ENCODE results near the gene GRID1.

Gene GRID1

GRCh38 chr10:86373828-86374227, 7.2 kb upstream of the GRID1 start:
- CTCF ChIA-PET: no interaction called here
- TF ChIP-seq KLF7 (tag by site-specific recombination; IDR thresholded peaks at IDR 0.05; ENCODE audit: borderline replicate concordance) (no peak), ZSCAN16 (tag by site-specific recombination; IDR thresholded peaks at IDR 0.05) (no peak), ZNF394 (tag by site-specific recombination; IDR thresholded peaks at IDR 0.05; ENCODE audit: borderline replicate concordance) (no peak), ZBTB44 (tag by site-specific recombination; IDR thresholded peaks at IDR 0.05) (no peak), ZNF350 (tag by site-specific recombination; IDR thresholded peaks at IDR 0.05) (no peak), ZNF211 (tag by site-specific recombination; IDR thresholded peaks at IDR 0.05; ENCODE audit: low read depth) (no peak), ZNF404 (tag by site-specific recombination; IDR thresholded peaks at IDR 0.05) (no peak), KLF9 (tag by site-specific recombination; IDR thresholded peaks at IDR 0.05; ENCODE audit: low read depth) (no peak), ZNF791 (tag by site-specific recombination; IDR thresholded peaks at IDR 0.05) (no peak), BCL11A (tag by site-specific recombination; IDR thresholded peaks at IDR 0.05; ENCODE audit: low read depth) (no peak), ZNF704 (tag by site-specific recombination; IDR thresholded peaks at IDR 0.05) (no peak), ZNF155 (tag by site-specific recombination; IDR thresholded peaks at IDR 0.05) (no peak), ZNF362 (tag by site-specific recombination; IDR thresholded peaks at IDR 0.05) (no peak), ZNF138 (tag by site-specific recombination; IDR thresholded peaks at IDR 0.05; ENCODE audit: borderline replicate concordance) (no peak), ZNF654 (tag by site-specific recombination; IDR thresholded peaks at IDR 0.05; ENCODE audit: low read depth) (no peak), YY2 (tag by site-specific recombination; IDR thresholded peaks at IDR 0.05) (no peak)
- Histone ChIP-seq H3K36me3 (ENCODE audit: control insufficient read depth in 2 of 2, insufficient read depth in 1 of 2, low read length in 2 of 2) (no peaks in the 10 kb centered on the region), H3K27ac (ENCODE audit: extremely low read depth, low read depth, low read length) (no peak overlapping the region), H3K4me1 (ENCODE audit: control insufficient read depth, insufficient read depth, low read length) (no peaks in the 10 kb centered on the region), H3K4me3 (ENCODE audit: low read depth, low read length) (no peak overlapping the region), H3K9me3 (ENCODE audit: control insufficient read depth, insufficient read depth, low read depth, low read length) (no peaks in the 10 kb centered on the region)
- POLR2A ChIA-PET: interaction anchor here (0.6 kb wide), 1 partner anchor 527 kb away, joined by 4 read pairs; no protein-coding TSS in a partner anchor

GRCh38 chr10:86373251-86373650, 6.7 kb upstream of the GRID1 start:
- ChIA-PET POLR2A (interaction anchor here (0.6 kb wide), 1 partner anchor 526 kb away, joined by 4 read pairs; no protein-coding TSS in a partner anchor), CTCF (no interaction called here)
- Histone ChIP-seq H3K36me3 (ENCODE audit: control insufficient read depth in 2 of 2, insufficient read depth in 1 of 2, low read length in 2 of 2) (no peaks in the 10 kb centered on the region), H3K4me1 (ENCODE audit: control insufficient read depth, insufficient read depth, low read length) (no peaks in the 10 kb centered on the region), H3K27ac (ENCODE audit: extremely low read depth, low read depth, low read length) (no peak overlapping the region), H3K4me3 (ENCODE audit: low read depth, low read length) (no peak overlapping the region), H3K9me3 (ENCODE audit: control insufficient read depth, insufficient read depth, low read depth, low read length) (no peaks in the 10 kb centered on the region)
- no peak for TF ChIP-seq ZNF362 (tag by site-specific recombination; IDR thresholded peaks at IDR 0.05)
- TF ChIP-seq TSHZ1 (tag by site-specific recombination; IDR thresholded peaks at IDR 0.05; ENCODE audit: borderline replicate concordance): no peak
- TF ChIP-seq ZNF530 (tag by site-specific recombination; IDR thresholded peaks at IDR 0.05; ENCODE audit: low read depth): no peak
- TF ChIP-seq YY2 (tag by site-specific recombination; IDR thresholded peaks at IDR 0.05): no peak
- no peak for TF ChIP-seq ZNF768 (tag by site-specific recombination; IDR thresholded peaks at IDR 0.05)
- TF ChIP-seq SCRT1 (tag by site-specific recombination; IDR thresholded peaks at IDR 0.05; ENCODE audit: borderline replicate concordance): no peak
- TF ChIP-seq ZNF629 (tag by site-specific recombination; IDR thresholded peaks at IDR 0.05): no peak
- no peak for TF ChIP-seq ZNF202 (tag by site-specific recombination; IDR thresholded peaks at IDR 0.05; ENCODE audit: borderline replicate concordance)
- TF ChIP-seq ZNF133 (tag by site-specific recombination; IDR thresholded peaks at IDR 0.05): no peak
- TF ChIP-seq ZNF391 (tag by site-specific recombination; IDR thresholded peaks at IDR 0.05; ENCODE audit: borderline replicate concordance, low read depth): no peak
- no peak for TF ChIP-seq ZNF544 (tag by site-specific recombination; IDR thresholded peaks at IDR 0.05)
- TF ChIP-seq REPIN1 (tag by site-specific recombination; IDR thresholded peaks at IDR 0.05; ENCODE audit: low read depth): no peak
- no peak for TF ChIP-seq GLIS2 (tag by site-specific recombination; IDR thresholded peaks at IDR 0.05)
- no peak for TF ChIP-seq ZEB2 (tag by site-specific recombination; IDR thresholded peaks at IDR 0.05)
